Natural killer cell treated with Interleukin-12 subunit alpha and Interleukin-12 subunit beta and Interleukin-15 and Interleukin-18, amount 100 ng/mL, for 72 hours (primary cell): ENCODE data around the gene SMPX. TPM values are rescaled to one million over a fixed set of nuclear protein-coding genes. Genes with fewer than 3 reads are reported as not detected.

Experiments
- ATAC-seq, 2 donors: fragments of 150-1000 bp; cut with Tn5 transposase in 1 of 2; sonication (Bioruptor Pico), chemical (Tn5 transposase) in 1 of 2; 2 replicates each; pipeline ENCODE4 v1.10.0; 2021
- DNase-seq: peaks from one replicate; pipeline ENCODE4 v3.0.0; 2022; ENCODE audit warnings: low spot score
- H3K27ac Mint-ChIP-seq, 2 donors: 1 replicate in 1 of 2; 2 replicates in 1 of 2; pipeline ENCODE4 v1.8.0; 2022; ENCODE audit warnings: mixed read lengths in 2 of 2, mild to moderate bottlenecking in 1 of 2, moderate library complexity in 1 of 2
- H3K27me3 Mint-ChIP-seq, 2 donors: 1 replicate in 1 of 2; 2 replicates in 1 of 2; pipeline ENCODE4 v1.8.0; 2022; ENCODE audit warnings: mixed read lengths in 2 of 2
- H3K36me3 Mint-ChIP-seq: one replicate; pipeline ENCODE4 v1.8.0; 2022; ENCODE audit warnings: mixed read lengths
- H3K4me1 Mint-ChIP-seq, 2 donors: 1 replicate in 1 of 2; 2 replicates in 1 of 2; pipeline ENCODE4 v1.8.0; 2022; ENCODE audit warnings: low read depth in 2 of 2, mixed read lengths in 2 of 2, mild to moderate bottlenecking in 1 of 2
- H3K4me3 Mint-ChIP-seq: one replicate; pipeline ENCODE4 v1.8.0; 2022; ENCODE audit warnings: mixed read lengths
- H3K9me3 Mint-ChIP-seq: 2 replicates; pipeline ENCODE4 v1.8.0; 2022; ENCODE audit warnings: mixed read lengths
- total RNA-seq, 2 donors: library from RNA; stranded (reverse); gene quantifications; one replicate each; pipeline ENCODE4 v1.2.3, GENCODE V29; 2022

The SMPX gene
- total RNA-seq, 2 donors from 2014 or later, result not detected

DNA sequence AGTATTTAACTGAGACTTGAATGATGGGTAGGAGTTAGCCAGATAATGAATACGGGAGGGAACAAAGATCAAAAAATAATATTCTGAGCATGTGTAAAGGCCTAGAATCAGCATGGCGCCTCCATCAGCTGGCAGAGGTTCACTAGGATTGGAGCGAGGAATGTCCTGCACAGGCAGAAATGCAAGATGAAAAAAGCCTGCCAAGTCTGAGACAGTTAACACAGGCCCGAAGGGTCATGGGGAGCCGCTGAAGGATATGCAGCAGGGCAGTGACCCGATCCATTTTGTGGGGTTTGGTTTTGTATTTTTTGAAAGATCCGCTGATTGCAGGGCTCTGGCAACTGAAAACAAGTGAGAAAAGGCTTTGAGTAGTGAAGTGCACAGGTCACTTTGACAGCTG, 40.1 kb downstream of the SMPX start:
- ATAC-seq (no peak), DNase-seq (no peak)
- Mint-ChIP-seq H3K9me3 (no peaks in the 10 kb centered on the region), H3K36me3 (no peaks in the 10 kb centered on the region), H3K27ac (no peak overlapping the region), H3K4me3 (no peak overlapping the region), H3K27me3 (peaks cover 5 to 10% of the 10 kb centered on the region in 2 donors), H3K4me1 (no peaks in the 10 kb centered on the region)

DNA sequence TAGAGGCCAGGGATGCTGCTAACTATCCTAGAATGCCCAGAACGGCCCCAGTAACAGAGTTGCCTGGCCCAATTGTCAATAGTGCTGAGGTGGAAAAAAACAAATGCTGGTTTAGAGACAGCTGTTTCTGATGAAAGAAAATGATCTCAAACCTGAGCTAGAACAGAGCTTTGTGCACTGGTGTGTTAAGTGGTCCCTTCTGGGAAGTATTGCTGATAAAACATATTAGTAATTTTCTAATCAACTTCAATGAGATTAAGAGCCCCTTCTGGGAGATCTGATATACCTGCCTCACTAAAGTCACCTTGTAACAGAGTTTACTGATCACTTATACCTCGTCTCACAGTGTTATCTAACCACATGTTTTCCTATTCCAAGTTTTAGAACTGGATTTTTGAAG, 42.1 kb downstream of the SMPX start:
- no peak for ATAC-seq
- no peaks in the 10 kb centered on the region for H3K4me1 Mint-ChIP-seq
- no peak overlapping the region for H3K4me3 Mint-ChIP-seq
- no peak for DNase-seq
- peaks cover 5 to 10% of the 10 kb centered on the region in 2 donors for H3K27me3 Mint-ChIP-seq
- no peak overlapping the region for H3K27ac Mint-ChIP-seq
- H3K36me3 Mint-ChIP-seq, result no peaks in the 10 kb centered on the region
- no peaks in the 10 kb centered on the region for H3K9me3 Mint-ChIP-seq

GRCh38 chrX:21715337-21715736, 42.6 kb downstream of the SMPX start:
- Mint-ChIP-seq H3K9me3 (no peaks in the 10 kb centered on the region), H3K36me3 (no peaks in the 10 kb centered on the region), H3K4me3 (no peak overlapping the region), H3K4me1 (no peaks in the 10 kb centered on the region), H3K27me3 (peaks cover 5 to 10% of the 10 kb centered on the region in 2 donors), H3K27ac (no peak overlapping the region)
- no peak for ATAC-seq
- no peak for DNase-seq

DNA sequence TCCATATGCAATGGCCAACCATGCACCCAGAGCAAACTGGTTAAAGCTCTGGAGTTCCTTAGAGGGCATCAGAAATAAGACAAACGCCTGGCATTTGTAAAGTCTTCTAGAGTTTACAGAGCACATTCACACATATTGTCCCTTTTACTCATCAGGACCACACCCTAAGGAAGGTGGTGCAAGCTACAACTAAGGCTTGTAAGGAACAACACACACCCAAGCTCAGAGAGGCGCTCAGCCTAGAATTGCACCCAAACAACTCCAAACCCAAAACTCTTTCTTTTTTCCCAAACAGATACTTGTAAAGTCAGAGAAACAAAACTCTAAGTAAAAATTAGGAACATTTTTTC, 46.1 kb downstream of the SMPX start:
- no peaks in the 10 kb centered on the region for H3K9me3 Mint-ChIP-seq
- no peaks in the 10 kb centered on the region for H3K36me3 Mint-ChIP-seq

DNA sequence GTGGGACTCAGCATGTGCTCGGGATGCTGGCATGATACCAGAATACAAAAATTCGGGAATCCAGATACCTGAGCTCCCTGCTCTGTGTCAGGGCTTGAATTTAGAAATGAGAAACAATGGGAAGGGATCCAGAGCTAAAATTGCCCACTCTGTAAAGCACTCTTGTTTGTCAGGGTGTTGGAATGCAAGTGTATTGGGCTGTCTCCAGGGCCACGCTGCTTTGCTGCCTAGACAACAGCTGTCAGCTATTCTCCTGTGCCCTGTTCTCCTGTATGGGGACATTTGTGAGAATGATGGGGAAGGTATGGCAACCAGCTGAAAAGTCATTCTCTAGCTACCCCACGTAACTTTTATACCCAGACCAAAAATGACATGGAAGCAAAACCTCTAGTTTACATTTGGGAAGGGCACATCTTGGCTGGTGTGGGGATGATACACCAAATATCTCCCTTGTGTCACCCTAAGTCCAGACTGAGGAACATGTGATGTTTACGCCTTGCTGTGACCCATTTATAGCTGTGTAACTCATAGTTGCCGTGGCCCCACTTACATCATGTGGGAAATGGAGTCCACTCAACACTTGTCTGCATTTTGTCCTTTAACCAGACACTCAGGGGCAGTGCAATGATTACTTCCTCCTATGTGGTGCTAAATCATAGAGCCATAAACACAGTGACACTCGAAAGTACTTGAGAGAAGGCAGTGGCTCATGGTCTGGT, 46.6 kb downstream of the SMPX start:
- no peaks in the 10 kb centered on the region for H3K4me1 Mint-ChIP-seq
- no peak overlapping the region for H3K27ac Mint-ChIP-seq
- H3K9me3 Mint-ChIP-seq, result no peaks in the 10 kb centered on the region
- H3K36me3 Mint-ChIP-seq, result no peaks in the 10 kb centered on the region
- DNase-seq, result no peak
- ATAC-seq, result no peak
- no peak overlapping the region for H3K4me3 Mint-ChIP-seq
- peaks cover 5 to 8% of the 10 kb centered on the region in 2 donors for H3K27me3 Mint-ChIP-seq

More for the DNA sequence above, 46.1 kb downstream of the SMPX start:
- DNase-seq (no peak), ATAC-seq (no peak)
- Mint-ChIP-seq H3K27ac (no peak overlapping the region), H3K4me3 (no peak overlapping the region), H3K4me1 (no peaks in the 10 kb centered on the region), H3K27me3 (peaks cover 5 to 7% of the 10 kb centered on the region in 2 donors)

GRCh38 chrX:21708116-21708515, 49.8 kb downstream of the SMPX start:
- Mint-ChIP-seq H3K4me3 (no peak overlapping the region), H3K27me3 (peaks cover 0 to 5% of the 10 kb centered on the region in 2 donors)

DNA sequence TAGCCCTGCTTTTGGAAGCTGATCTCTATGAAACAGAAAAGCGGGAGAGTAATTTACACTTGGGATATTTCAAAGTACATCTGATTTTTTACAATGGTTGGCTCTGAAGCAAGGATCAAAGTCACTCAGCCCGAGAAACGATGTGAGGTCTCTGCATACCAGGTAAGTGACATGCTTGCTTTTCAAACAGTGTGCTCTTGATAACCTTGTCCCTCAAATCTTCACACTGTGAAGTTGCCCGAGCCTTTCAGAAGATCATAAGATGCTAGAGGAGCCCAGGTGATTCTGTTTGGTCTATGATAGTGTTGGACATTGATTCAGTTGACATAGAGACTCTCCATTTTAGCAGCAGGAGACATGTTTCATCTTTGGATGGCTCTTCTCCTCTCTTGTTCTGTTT, 52.7 kb downstream of the SMPX start:
- H3K4me1 Mint-ChIP-seq, result no peaks in the 10 kb centered on the region
- H3K27me3 Mint-ChIP-seq, result peaks cover 0 to 12% of the 10 kb centered on the region in 2 donors

More at GRCh38 chrX:21708116-21708515, 49.8 kb downstream of the SMPX start:
- Mint-ChIP-seq H3K27ac (no peak overlapping the region), H3K4me1 (no peaks in the 10 kb centered on the region), H3K36me3 (no peaks in the 10 kb centered on the region), H3K9me3 (no peaks in the 10 kb centered on the region)
- ATAC-seq (no peak), DNase-seq (no peak)

GRCh38 chrX:21702725-21703124, 55.2 kb downstream of the SMPX start:
- H3K27ac Mint-ChIP-seq, result no peak overlapping the region
- peaks cover 0 to 14% of the 10 kb centered on the region in 2 donors for H3K27me3 Mint-ChIP-seq
- H3K4me1 Mint-ChIP-seq, result no peaks in the 10 kb centered on the region
- no peaks in the 10 kb centered on the region for H3K9me3 Mint-ChIP-seq
- no peaks in the 10 kb centered on the region for H3K36me3 Mint-ChIP-seq
- H3K4me3 Mint-ChIP-seq, result no peak overlapping the region
- DNase-seq (no peak), ATAC-seq (no peak)

More for the DNA sequence above, 52.7 kb downstream of the SMPX start:
- H3K36me3 Mint-ChIP-seq, result no peaks in the 10 kb centered on the region
- no peak for ATAC-seq
- no peak overlapping the region for H3K27ac Mint-ChIP-seq
- no peak overlapping the region for H3K4me3 Mint-ChIP-seq
- no peaks in the 10 kb centered on the region for H3K9me3 Mint-ChIP-seq
- DNase-seq, result no peak

GRCh38 chrX:21700967-21701366, 56.9 kb downstream of the SMPX start:
- no peak for DNase-seq
- peaks cover 0 to 10% of the 10 kb centered on the region in 2 donors for H3K27me3 Mint-ChIP-seq
- H3K9me3 Mint-ChIP-seq, result no peaks in the 10 kb centered on the region
- no peak for ATAC-seq
- H3K36me3 Mint-ChIP-seq, result no peaks in the 10 kb centered on the region
- no peak overlapping the region for H3K27ac Mint-ChIP-seq
- no peaks in the 10 kb centered on the region for H3K4me1 Mint-ChIP-seq
- no peak overlapping the region for H3K4me3 Mint-ChIP-seq

DNA sequence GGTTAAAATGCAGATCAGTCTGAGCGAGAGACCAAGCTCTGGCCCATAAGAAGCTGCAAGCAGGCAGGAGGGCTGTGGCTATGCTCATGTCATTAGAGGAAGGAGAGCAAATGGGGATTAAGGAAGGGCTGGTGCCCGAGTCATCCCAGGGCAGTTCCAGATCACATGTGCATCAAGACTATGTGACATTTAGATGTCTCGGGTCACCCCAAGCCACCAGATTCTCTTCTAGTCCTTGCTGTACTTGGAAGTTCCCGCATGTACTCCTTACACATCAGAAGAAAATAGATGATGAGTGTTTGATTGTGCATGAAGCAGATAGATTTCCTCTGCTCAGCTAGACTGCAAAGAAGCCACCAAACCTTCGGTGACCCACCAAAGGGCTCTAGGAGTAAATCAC, 57.6 kb downstream of the SMPX start:
- no peak for DNase-seq
- no peak for ATAC-seq
- Mint-ChIP-seq H3K27ac (no peak overlapping the region), H3K27me3 (peaks cover 0 to 10% of the 10 kb centered on the region in 2 donors), H3K4me3 (no peak overlapping the region), H3K4me1 (no peaks in the 10 kb centered on the region), H3K9me3 (no peaks in the 10 kb centered on the region), H3K36me3 (no peaks in the 10 kb centered on the region)

DNA sequence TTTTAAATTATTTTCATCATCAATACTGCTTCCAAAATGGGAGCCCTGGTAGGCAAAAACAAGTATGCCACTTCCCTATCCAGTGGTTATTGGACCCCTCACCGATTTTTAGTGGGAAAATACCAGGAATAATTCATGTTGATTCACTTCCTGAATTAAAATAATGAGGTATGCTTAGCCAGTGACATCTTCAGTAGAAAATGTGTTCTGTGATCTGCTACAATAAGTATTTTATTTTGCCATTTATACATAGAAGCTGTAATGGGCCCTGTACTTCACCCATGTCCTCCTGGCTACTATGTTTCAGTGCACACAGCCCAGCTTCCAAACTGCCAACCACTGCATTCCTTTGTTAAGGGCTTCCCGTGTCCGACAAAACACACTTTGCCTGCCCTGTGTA, 58.8 kb downstream of the SMPX start:
- H3K4me3 Mint-ChIP-seq, result no peak overlapping the region
- no peak for DNase-seq
- H3K9me3 Mint-ChIP-seq, result no peaks in the 10 kb centered on the region
- no peaks in the 10 kb centered on the region for H3K36me3 Mint-ChIP-seq
- peaks cover 0 to 10% of the 10 kb centered on the region in 2 donors for H3K27me3 Mint-ChIP-seq
- no peak for ATAC-seq
- no peaks in the 10 kb centered on the region for H3K4me1 Mint-ChIP-seq
- no peak overlapping the region for H3K27ac Mint-ChIP-seq

DNA sequence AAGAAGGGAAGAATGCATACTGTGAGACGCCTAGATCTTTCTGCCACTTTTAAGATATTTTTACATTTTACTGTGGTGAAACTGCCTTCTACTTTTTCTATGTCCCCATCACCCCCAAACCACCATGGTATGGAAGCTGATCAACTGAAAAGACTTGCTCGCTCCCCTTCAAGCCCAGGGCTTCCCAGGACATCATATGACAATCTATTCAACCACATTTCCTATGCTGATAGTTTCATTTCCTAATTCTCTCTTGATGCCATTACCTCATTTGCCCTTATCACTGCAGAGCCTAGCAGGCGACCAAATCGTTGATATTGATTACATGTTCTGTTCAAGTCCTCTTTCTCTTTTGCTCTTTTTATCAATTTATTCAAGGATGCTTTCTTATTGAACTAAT, 59.6 kb downstream of the SMPX start:
- DNase-seq (no peak), ATAC-seq (no peak)
- H3K27me3 Mint-ChIP-seq, result peaks cover 0 to 10% of the 10 kb centered on the region in 2 donors
- no peaks in the 10 kb centered on the region for H3K4me1 Mint-ChIP-seq
- H3K4me3 Mint-ChIP-seq, result no peak overlapping the region
- H3K27ac Mint-ChIP-seq, result no peak overlapping the region
- H3K36me3 Mint-ChIP-seq, result no peaks in the 10 kb centered on the region
- no peaks in the 10 kb centered on the region for H3K9me3 Mint-ChIP-seq

GRCh38 chrX:21691512-21692018, 66.4 kb downstream of the SMPX start:
- no peak for DNase-seq
- H3K36me3 Mint-ChIP-seq, result no peaks in the 10 kb centered on the region

DNA sequence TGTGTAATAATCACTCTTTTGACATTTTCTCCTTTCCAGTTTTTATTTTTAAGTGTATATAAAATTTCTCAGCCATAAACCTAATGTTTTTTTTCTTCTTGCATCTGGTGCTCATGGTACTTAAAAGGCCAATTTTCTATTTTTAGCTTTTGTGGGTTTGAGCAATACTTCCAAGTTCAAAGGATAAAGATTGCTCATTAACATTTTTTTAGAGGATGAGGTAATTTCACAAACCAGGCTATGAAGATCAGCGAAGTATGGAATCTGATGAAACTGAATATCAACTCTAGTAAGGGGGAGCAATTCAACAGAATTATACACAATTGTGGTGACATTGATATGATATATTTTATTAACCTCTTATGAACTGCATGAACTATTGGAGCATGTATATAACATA, 74.0 kb downstream of the SMPX start:
- peaks cover 7 to 12% of the 10 kb centered on the region in 2 donors for H3K27me3 Mint-ChIP-seq
- no peak for ATAC-seq

More at GRCh38 chrX:21691512-21692018, 66.4 kb downstream of the SMPX start:
- H3K27ac Mint-ChIP-seq, result no peak overlapping the region
- ATAC-seq, result no peak
- H3K9me3 Mint-ChIP-seq, result no peaks in the 10 kb centered on the region
- peaks cover 0 to 5% of the 10 kb centered on the region in 2 donors for H3K27me3 Mint-ChIP-seq
- no peaks in the 10 kb centered on the region for H3K4me1 Mint-ChIP-seq
- H3K4me3 Mint-ChIP-seq, result no peak overlapping the region

More for the DNA sequence above, 74.0 kb downstream of the SMPX start:
- Mint-ChIP-seq H3K9me3 (no peaks in the 10 kb centered on the region), H3K36me3 (no peaks in the 10 kb centered on the region), H3K4me1 (no peaks in the 10 kb centered on the region), H3K27ac (no peak overlapping the region), H3K4me3 (no peak overlapping the region)
- no peak for DNase-seq
